Middle frontal gyrus (tissue), 1 donor: ENCODE measurements around the gene RNF10.
"Not testable (repeated sequence)": the region's sequence is repeated elsewhere in the genome, so short reads cannot be mapped to it uniquely, and the experiment has no call there.

Experiments used
- DNase-seq: peaks from one replicate; pipeline ENCODE4 v3.0.0-alpha.2; 2015; ENCODE audit warnings: low spot score; ENCODE audit errors: extremely low spot score

Gene RNF10

GRCh38 chr12:120534203-120534702 lies at the start of gene RNF10:
TSS of gene RNF10 (plus strand) at chr12:120534356. CDS start at chr12:120534812, 456 bp downstream.
- DNase-seq: peak; percentile 44

GRCh38 chr12:120485961-120486881 lies 47.9 kb upstream of the RNF10 start:
- DNase-seq: no peak

- DNase-seq: not testable (repeated sequence)
These were observed 46.6 kb upstream of the RNF10 start for GRCh38 chr12:120487552-120487951.

GRCh38 chr12:120488057-120488640 lies 46.0 kb upstream of the RNF10 start:
- no peak for DNase-seq

GRCh38 chr12:120489018-120489417 lies 45.1 kb upstream of the RNF10 start:
- DNase-seq: no peak

GRCh38 chr12:120490325-120490724 lies 43.8 kb upstream of the RNF10 start:
- no peak for DNase-seq

GRCh38 chr12:120490833-120491512 lies 43.2 kb upstream of the RNF10 start:
- DNase-seq: no peak

- no peak for DNase-seq
These were observed 38.9 kb upstream of the RNF10 start for GRCh38 chr12:120495186-120495730.

GRCh38 chr12:120495731-120496412 lies 38.3 kb upstream of the RNF10 start, which contains the start of gene DYNLL1:
TSS of gene DYNLL1 (plus strand) at chr12:120496113. CDS start at chr12:120496422, 309 bp downstream.
- peak; percentile 88 for DNase-seq

- DNase-seq: peak; percentile 71
These were observed 37.5 kb upstream of the RNF10 start for GRCh38 chr12:120496413-120497340.

- no peak for DNase-seq
These were observed 36.5 kb upstream of the RNF10 start for GRCh38 chr12:120497524-120498150.

GRCh38 chr12:120498870-120499515 lies 35.2 kb upstream of the RNF10 start:
- DNase-seq: no peak

GRCh38 chr12:120500581-120500980 lies 33.6 kb upstream of the RNF10 start:
- DNase-seq: no peak

- DNase-seq: no peak
These were observed 29.6 kb upstream of the RNF10 start for GRCh38 chr12:120504587-120504986.

- no peak for DNase-seq
These were observed 25.6 kb upstream of the RNF10 start for GRCh38 chr12:120508537-120508936.

- no peak for DNase-seq
These were observed 20.2 kb upstream of the RNF10 start for GRCh38 chr12:120514002-120514401.

GRCh38 chr12:120515496-120515895 lies 18.7 kb upstream of the RNF10 start:
- DNase-seq: no peak

- DNase-seq: not testable (repeated sequence)
These were observed 14.8 kb upstream of the RNF10 start for GRCh38 chr12:120519324-120519723.

- DNase-seq: no peak
These were observed 11.6 kb upstream of the RNF10 start for GRCh38 chr12:120522568-120522967.
